HG03565 (cell line): Measurements from ENCODE around the gene DDX50.
A peak's percentile ranks its signal among the peaks of the same experiment; 100 is the strongest.
"Not testable (repeated sequence)": the region's sequence is repeated elsewhere in the genome, so short reads cannot be mapped to it uniquely, and the experiment has no call there.

ENCODE experiments used
- ATAC-seq: cut with Tn5 transposase; IDR thresholded peaks from one replicate; pipeline ENCODE4 v1.9.1; 2021; ENCODE audit warnings: mild to moderate bottlenecking, moderate library complexity; ENCODE audit not compliant: unreplicated experiment

DDX50 gene, protein sequence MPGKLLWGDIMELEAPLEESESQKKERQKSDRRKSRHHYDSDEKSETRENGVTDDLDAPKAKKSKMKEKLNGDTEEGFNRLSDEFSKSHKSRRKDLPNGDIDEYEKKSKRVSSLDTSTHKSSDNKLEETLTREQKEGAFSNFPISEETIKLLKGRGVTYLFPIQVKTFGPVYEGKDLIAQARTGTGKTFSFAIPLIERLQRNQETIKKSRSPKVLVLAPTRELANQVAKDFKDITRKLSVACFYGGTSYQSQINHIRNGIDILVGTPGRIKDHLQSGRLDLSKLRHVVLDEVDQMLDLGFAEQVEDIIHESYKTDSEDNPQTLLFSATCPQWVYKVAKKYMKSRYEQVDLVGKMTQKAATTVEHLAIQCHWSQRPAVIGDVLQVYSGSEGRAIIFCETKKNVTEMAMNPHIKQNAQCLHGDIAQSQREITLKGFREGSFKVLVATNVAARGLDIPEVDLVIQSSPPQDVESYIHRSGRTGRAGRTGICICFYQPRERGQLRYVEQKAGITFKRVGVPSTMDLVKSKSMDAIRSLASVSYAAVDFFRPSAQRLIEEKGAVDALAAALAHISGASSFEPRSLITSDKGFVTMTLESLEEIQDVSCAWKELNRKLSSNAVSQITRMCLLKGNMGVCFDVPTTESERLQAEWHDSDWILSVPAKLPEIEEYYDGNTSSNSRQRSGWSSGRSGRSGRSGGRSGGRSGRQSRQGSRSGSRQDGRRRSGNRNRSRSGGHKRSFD

GRCh38 chr10:68901105-68901927 lies at the start of gene DDX50:
TSS of gene DDX50 (plus strand) at chr10:68901315. CDS start at chr10:68901385, 70 bp downstream.
- ATAC-seq: peak; percentile 95

DNA sequence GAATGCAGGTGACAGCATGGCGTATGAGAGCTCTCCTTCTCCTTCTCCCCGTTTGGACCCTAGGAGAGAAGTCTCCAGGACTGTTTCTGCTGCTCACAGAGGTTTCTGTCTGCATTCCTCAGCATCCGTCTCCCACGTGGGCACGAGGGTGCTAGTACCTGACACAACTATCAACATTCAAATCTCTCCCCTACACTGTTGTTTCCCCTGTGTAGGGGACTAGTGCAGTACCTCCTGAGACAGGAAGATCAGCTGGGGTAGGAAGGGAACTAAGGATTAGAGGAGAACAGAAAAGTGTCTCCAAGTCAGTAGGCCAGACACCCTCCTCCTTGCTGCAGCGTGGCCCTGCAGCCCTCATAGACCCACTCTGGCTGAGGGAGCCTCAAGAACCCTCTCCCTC lies 44.8 kb upstream of the DDX50 start:
- ATAC-seq: no peak

- no peak for ATAC-seq
Measured at GRCh38 chr10:68857005-68857404, 44.1 kb upstream of the DDX50 start.

DNA sequence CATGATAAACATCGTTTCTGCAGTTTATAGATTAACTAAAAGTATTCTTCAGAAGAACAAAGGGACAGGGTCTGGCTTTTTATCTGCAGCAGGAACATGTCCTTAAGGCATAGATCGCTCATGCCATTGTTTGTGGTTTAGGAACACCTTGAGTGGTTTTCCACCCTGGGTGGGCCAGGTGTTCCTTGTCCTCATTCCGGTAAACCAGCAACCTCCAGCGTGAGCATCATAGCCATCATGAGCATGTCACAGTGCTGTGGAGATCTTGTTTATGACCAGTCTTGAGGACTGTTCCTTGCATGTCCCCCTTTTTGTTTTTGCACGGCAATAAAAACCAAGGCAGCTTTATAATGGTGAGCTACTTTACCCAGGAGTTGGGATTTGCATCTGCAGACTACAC lies 39.9 kb upstream of the DDX50 start:
- no peak for ATAC-seq

DNA sequence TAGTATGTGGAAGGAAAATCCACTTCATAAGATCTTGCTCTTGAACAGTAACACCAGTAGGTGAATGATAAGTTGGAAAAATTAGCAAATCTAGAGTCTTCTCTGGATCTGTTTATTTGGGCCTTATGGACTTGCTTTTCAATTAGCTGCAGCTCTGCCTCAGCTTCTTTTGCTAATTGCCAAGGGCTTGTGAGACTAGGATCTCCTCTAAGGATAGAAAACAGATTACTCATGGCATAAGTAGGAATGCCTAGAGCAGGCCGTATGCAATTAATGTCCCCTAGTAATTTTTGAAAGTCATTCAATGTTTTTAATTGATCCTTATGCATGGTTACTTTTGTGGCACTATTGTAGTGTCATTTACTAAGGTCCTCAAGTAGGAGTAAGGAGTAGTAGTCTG lies 36.5 kb upstream of the DDX50 start:
- no peak for ATAC-seq

GRCh38 chr10:68868173-68868572 lies 32.9 kb upstream of the DDX50 start:
- not testable (repeated sequence) for ATAC-seq

DNA sequence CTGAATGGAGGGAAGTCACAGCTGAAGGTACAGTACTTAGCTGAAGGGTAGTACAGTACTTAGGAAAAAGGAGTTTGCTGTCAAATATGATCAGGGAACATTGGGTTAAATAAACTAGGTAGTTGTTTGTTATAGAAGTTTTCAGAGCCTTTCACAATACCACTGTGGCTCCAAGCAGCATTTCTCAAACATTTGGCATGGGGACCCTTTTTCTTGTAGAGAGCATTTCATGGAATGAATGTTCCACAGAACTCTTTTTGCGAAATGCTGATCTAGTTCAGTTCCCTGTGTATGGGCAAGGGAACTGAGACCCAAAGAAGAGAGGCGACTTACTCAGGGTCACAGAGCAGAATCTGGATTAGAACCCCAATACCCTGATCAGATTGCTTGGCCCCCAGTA lies 31.5 kb upstream of the DDX50 start:
- ATAC-seq: no peak

DNA sequence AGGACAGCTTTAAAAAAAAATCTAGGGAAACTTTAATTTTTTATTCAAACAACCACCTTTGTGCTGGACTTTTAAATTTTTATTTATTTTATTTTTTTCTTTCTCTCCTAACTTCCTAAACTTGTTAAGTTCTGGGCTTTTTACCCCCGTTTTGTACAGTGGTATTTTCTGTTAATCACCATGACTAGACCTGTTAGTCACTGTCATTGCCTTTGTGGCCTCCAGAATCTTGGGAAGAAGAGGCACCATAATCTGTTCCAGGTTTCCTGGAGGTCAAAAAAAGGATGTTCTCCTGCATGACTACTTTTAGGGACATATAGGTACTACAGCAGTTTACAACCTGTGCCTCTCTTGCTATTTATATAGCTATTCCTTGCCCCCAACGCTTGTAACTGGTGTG lies 31.1 kb upstream of the DDX50 start:
- ATAC-seq: no peak

DNA sequence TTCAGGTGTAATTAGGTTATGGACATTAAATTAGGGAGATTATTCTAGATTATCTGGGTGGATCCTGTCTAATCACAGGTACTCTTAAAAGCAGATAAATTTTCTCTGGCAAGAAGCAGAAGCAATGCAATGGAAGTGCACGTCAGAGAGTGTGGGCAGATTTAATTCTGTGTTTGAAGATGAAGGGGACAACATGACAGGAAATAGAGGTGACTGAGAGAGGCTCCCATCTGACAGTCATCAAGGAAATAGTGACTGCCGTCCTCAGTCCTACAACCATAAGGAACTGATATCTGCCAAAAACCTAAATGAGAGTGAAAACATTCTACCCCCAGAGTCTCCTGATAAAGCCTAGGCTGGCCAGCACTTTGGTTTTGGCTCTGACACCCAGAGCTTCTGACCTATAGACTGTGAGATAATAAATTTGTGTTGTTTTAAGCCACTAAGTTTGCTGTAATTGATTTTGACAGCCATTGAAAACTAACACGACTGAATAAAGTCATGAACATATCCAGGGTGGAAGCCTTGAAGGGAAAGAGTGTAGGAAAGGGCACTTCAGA lies 30.5 kb upstream of the DDX50 start:
- no peak for ATAC-seq

DNA sequence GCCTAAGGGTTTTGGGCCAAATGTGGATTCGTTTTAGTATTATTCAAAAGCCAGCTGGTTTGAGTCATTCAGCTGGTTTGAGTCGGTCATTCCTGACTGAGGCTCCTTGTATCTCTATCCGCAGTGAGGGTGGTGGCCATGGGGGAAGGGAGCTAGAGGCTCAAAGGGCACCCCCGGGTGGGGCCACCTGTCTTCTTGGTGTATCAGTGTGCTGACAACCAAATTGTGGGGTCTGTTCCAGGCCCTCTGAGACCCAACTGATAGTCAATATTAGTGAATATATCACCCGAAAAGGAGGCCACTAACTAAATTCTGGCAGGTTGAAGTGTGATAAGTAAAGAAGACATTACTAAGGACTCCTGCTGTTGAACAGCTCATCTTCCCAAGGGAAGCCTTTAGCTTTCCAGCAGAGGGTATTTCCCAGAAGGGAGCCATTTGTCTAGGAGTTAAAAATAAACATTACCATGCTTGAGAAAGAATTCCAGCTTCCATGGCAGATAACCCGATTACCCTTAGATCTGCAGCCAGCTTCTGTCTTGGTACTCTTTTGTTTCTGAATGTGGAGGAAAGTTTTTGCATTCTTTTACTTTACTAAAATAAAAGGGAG lies 29.9 kb upstream of the DDX50 start:
- no peak for ATAC-seq

DNA sequence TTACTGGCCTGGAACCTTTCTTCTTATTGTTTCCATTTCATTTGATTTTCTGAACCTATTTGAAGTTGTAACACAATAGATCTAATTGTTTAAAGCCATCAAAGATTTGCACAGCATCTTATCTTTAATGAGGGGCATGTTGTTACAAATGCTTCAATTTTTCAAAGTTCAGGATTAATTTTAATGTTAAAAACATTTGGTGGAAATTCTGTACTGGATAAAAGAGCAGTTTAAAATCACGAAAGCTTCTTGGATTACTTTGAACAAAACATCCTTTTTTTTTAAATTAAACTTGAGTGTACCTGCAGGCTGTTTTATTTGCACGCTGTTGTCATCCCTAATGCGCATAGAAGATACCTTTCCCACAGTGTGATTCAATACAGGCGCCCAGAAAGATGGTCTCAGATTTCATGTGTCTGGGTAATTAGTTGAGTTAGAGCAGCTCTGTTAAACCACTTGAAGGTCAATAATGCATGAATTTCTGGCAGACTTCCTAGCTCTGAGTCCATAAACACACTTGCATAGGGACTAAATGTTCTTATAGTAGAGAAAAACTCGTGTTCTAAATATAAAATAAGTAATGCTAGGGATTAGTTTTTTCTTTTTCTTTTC lies 29.3 kb upstream of the DDX50 start:
- ATAC-seq: no peak

GRCh38 chr10:68876246-68877138 lies 24.6 kb upstream of the DDX50 start:
- no peak for ATAC-seq

DNA sequence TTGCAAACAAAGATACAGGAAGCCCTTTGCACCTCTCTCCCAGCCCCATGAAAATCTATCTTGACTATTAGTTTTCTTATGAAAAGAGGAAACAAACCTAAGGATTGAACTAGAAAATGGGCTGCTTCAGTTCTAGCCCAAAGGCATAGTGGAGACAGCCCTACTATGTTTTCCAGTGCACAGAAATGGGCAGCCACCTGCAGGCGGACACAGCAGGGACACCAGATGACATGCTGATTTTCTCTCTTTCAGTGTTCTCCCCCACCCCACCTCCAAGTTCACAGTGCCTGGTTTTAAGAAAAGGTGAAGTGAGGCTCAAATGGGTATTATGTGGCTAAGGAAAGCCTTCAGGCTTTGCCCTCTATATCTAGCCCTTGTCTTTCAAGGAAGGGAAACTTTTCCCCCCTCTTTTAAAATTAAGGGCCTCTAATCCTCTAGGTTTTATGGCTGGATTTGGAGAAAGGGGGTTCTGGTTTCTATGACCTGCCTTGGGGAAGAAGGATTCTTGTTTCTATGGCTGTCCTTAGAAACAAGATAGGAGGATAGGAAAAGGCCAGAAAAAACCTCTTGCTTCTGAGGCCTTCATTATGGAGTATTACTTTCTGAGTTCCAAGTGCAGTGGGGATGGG lies 23.5 kb upstream of the DDX50 start:
- ATAC-seq: no peak

GRCh38 chr10:68878496-68878895 lies 22.6 kb upstream of the DDX50 start:
- no peak for ATAC-seq

DNA sequence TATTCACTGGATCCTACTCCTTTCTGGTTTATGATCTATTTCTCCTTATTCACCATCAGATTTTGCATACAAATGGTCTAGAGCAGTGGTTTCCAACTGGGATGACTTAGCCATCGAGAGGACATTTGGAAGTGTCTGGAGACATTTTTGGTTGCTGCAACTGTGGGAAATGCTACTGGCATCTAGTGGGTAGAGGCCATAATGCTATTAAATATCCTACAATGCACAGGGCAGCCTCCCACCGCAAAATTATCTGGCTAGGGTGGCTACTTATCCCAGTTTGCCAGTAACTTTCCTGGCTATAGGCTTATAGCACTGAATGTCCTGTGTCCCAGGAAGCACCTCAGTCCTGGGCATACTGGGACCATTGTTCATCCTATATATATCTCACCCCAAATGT lies 21.5 kb upstream of the DDX50 start:
- ATAC-seq: no peak

DNA sequence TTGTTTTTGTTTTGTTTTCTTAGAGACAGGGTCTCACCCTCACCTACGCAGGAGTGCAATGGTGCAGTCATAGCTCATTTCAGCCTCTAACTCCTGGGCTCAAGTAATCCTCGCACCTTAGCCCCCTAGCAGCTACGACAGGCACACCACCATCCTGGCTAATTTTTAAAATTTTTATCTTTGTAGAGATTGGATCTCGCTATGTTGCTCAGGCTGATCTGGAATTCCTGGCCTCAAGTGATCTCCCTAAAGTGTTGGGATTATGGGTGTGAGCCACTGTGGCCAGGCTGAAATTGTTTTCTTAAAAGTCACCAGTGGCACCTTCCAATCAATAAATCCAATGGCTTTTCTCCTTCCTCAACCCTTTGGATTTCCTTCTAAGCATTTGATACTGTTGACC lies 20.9 kb upstream of the DDX50 start:
- no peak for ATAC-seq

- ATAC-seq: no peak
Measured at GRCh38 chr10:68895041-68895440, 6.1 kb upstream of the DDX50 start.

DNA sequence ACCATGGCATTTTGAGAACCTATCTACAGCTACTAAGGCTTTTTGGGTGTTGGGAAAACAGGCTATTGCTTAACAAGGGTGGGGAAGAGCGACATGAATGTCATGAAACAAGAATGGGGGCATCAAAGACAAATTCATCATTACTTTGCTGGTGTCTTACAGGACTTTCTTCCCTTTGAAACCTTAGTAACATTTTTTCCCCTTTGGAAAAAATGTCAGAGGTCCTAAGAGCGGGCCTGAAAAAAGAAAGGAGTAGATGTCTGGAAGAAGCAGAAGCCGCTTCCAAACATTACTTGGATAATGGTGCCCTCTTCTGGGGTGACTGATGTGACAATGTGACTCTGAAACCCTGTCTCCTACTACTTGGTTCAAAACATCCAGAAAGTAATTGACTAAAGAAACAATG lies 3.8 kb upstream of the DDX50 start:
- ATAC-seq: no peak

- no peak for ATAC-seq
Measured at GRCh38 chr10:68899186-68899745, 1.8 kb upstream of the DDX50 start.
